HepG2 (cell line): ENCODE data around the gene AP1G1. TPM values are rescaled to one million over a fixed set of nuclear protein-coding genes. Genes with fewer than 3 reads are reported as not detected.
A peak's percentile ranks its signal among the peaks of the same experiment; 100 is the strongest.

Source experiments
- EZH2 ChIP-seq: conservative IDR thresholded peaks from 2 replicates; pipeline ENCODE4 v1.6.1; 2012; ENCODE audit warnings: mild to moderate bottlenecking, low read depth, low read length, moderate library complexity
- KLF12 ChIP-seq: sonication (generic); formaldehyde crosslinking; IDR thresholded peaks from 2 replicates; pipeline ENCODE4 v1.4.0; 2020; ENCODE audit warnings: missing genetic modification reagents, borderline replicate concordance
- NFRKB ChIP-seq: fragments of 450-650 bp; IDR thresholded peaks from 2 replicates; pipeline ENCODE4 v1.6.1; 2017
- REPIN1 ChIP-seq: sonication (generic); formaldehyde crosslinking; IDR thresholded peaks from 2 replicates; pipeline ENCODE4 v1.8.0; 2022; ENCODE audit warnings: missing genetic modification reagents, low read depth, mild to moderate bottlenecking, borderline replicate concordance
- SMAD9 ChIP-seq: sonication (generic); formaldehyde crosslinking; IDR thresholded peaks from 2 replicates; pipeline ENCODE4 v1.5.1; 2020; ENCODE audit warnings: mild to moderate bottlenecking, missing genetic modification reagents
- ZFP36L2 ChIP-seq: sonication (generic); formaldehyde crosslinking; IDR thresholded peaks from 2 replicates; pipeline ENCODE4 v1.4.0; 2020; ENCODE audit warnings: missing genetic modification reagents
- ZNF207 ChIP-seq: fragments of 450-650 bp; IDR thresholded peaks from 2 replicates; pipeline ENCODE4 v1.6.1; 2016; ENCODE audit warnings: antibody characterized with exemption, borderline replicate concordance
- ZNF256 ChIP-seq: sonication (generic); formaldehyde crosslinking; conservative IDR thresholded peaks from 2 replicates; pipeline ENCODE4 v1.4.0; 2020; ENCODE audit warnings: missing genetic modification reagents
- ZNF282 ChIP-seq: fragments of 450-650 bp; IDR thresholded peaks from 2 replicates; pipeline ENCODE4 v1.6.1; 2018; ENCODE audit not compliant: partially characterized antibody
- ZNF337 ChIP-seq: sonication (generic); formaldehyde crosslinking; IDR thresholded peaks from 2 replicates; pipeline ENCODE4 v1.5.1; 2020; ENCODE audit warnings: missing genetic modification reagents, low read depth, mild to moderate bottlenecking, borderline replicate concordance
- ZNF547 ChIP-seq: sonication (generic); formaldehyde crosslinking; IDR thresholded peaks from 2 replicates; pipeline ENCODE4 v1.5.1; 2020; ENCODE audit warnings: mild to moderate bottlenecking, missing genetic modification reagents
- ZNF660 ChIP-seq: sonication (generic); formaldehyde crosslinking; IDR thresholded peaks from 2 replicates; pipeline ENCODE4 v1.5.1; 2020; ENCODE audit warnings: mild to moderate bottlenecking, low read depth, missing genetic modification reagents, borderline replicate concordance
- ZNF7 ChIP-seq: IDR thresholded peaks from 2 replicates; pipeline ENCODE4 v1.6.1; 2016; ENCODE audit warnings: missing biosample characterization, missing genetic modification reagents
- polyA plus RNA-seq, 8 experiments: library from polyadenylated mRNA; depleted of rRNA in 3 of 8; stranded (reverse) in 7 of 8; unstranded in 1 of 8; fragments of >200 nt; fragmentation: Illumina TruSeq in 4 of 8; extraction: Trizol in 4 of 8; gene quantifications; 2 replicates each; pipeline versions ENCODE4 v1.2.1 to v1.2.3, GENCODE V29; 2011 to 2016; ENCODE audit warnings: low read depth in 4 of 8, missing spikeins in 1 of 8, mixed read lengths in 1 of 8; ENCODE audit not compliant: insufficient read depth in 1 of 8
- total RNA-seq, 5 experiments: library from RNA; depleted of rRNA; stranded (reverse); fragments of >200 nt; fragmentation: Illumina TruSeq; extraction: Trizol; gene quantifications; 2 replicates each; pipeline ENCODE4 v1.2.3, GENCODE V29; 2016; ENCODE audit warnings: low read depth in 1 of 5
- TF ChIP-seq, protein P1 (sequence below): sonication (generic); formaldehyde crosslinking; IDR thresholded peaks from 2 replicates; pipeline ENCODE4 v1.5.1; 2020; ENCODE audit warnings: missing genetic modification reagents, mild to moderate bottlenecking, borderline replicate concordance
- TF ChIP-seq, protein P2 (sequence below): sonication (generic); formaldehyde crosslinking; IDR thresholded peaks from 2 replicates; pipeline ENCODE4 v1.8.0; 2022; ENCODE audit warnings: mild to moderate bottlenecking, missing genetic modification reagents, borderline replicate concordance
- TF ChIP-seq, protein P3 (sequence below): sonication (generic); formaldehyde crosslinking; IDR thresholded peaks from 2 replicates; pipeline ENCODE4 v1.8.1; 2023; ENCODE audit warnings: mild to moderate bottlenecking, missing genetic modification reagents
- TF ChIP-seq, protein P4 (sequence below): IDR thresholded peaks from 2 replicates; pipeline ENCODE4 v1.6.1; 2016; ENCODE audit warnings: missing compliant biosample characterization, missing genetic modification reagents, borderline replicate concordance
- TF ChIP-seq, protein P5 (sequence below): sonication (generic); formaldehyde crosslinking; IDR thresholded peaks from 2 replicates; pipeline ENCODE4 v1.4.0; 2020; ENCODE audit warnings: mild to moderate bottlenecking, low read depth, missing genetic modification reagents

AP1G1 gene
- total and polyA plus RNA-seq, 2 of the 13 experiments (the other 11 are each of a cell fraction or from before 2014, with no cell fraction given): 62.2 to 66.2 TPM

DNA sequence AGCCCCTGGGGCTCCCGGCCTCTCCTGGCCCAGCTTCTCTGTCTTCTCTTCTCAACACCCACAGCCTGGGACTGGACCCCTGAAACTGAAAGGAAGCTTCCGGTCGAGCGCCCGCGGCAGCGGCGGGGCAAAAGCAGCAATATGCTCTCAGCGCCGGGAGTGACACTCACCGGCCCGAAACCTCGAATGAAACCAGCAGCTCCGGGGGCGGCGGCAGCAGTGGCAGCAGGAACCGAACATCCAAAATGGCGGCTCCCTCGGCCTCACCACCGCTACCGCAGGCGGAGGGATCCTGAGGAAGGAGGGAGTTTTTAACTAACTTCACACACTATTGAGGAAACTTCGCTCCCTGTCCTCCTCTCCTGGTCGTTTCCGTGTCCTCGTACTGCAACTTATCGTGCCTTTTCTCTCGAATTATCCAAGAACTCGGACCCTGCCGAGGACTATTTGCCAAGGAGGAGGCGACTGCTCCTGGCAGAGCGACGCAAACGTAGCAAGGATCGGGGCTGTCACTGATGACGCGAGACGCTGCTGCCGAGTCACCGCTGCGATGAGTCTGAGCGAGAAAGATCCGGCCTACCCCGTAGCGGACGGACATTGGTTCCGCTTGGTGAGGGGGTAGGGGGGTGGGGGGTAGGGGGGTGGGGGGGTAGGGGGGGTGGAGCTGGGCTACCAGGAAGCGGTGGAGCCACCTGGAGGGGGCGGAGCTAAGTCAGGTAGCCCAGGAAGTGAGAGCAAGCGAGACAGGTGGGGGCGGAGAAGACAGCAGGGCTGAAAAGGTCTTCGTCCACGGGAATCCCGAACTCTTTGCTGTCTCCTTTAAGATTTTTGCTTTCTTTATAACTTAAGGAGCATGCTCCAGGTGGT is at the start of gene AP1G1 (continued):
- no peak for TF ChIP-seq KLF12 (CRISPR knock-in tag)
- peak; percentile 96 for TF ChIP-seq REPIN1
- TF ChIP-seq, protein P1, sequence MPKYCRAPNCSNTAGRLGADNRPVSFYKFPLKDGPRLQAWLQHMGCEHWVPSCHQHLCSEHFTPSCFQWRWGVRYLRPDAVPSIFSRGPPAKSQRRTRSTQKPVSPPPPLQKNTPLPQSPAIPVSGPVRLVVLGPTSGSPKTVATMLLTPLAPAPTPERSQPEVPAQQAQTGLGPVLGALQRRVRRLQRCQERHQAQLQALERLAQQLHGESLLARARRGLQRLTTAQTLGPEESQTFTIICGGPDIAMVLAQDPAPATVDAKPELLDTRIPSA (CRISPR knock-in tag): no peak; the same call in 1 of the 2 replicates
- no peak; the same call in 1 of the 2 replicates for TF ChIP-seq ZFP36L2 (CRISPR knock-in tag)
- TF ChIP-seq, protein P2, sequence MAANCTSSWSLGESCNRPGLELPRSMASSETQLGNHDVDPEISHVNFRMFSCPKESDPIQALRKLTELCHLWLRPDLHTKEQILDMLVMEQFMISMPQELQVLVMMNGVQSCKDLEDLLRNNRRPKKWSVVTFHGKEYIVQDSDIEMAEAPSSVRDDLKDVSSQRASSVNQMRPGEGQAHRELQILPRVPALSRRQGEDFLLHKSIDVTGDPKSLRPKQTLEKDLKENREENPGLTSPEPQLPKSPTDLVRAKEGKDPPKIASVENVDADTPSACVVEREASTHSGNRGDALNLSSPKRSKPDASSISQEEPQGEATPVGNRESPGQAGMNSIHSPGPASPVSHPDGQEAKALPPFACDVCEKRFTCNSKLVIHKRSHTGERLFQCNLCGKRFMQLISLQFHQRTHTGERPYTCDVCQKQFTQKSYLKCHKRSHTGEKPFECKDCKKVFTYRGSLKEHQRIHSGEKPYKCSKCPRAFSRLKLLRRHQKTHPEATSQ (CRISPR knock-in tag): peak; percentile 50; the same call in 1 of the 2 replicates
- no peak for TF ChIP-seq ZNF660 (CRISPR knock-in tag)
- TF ChIP-seq, protein P3, sequence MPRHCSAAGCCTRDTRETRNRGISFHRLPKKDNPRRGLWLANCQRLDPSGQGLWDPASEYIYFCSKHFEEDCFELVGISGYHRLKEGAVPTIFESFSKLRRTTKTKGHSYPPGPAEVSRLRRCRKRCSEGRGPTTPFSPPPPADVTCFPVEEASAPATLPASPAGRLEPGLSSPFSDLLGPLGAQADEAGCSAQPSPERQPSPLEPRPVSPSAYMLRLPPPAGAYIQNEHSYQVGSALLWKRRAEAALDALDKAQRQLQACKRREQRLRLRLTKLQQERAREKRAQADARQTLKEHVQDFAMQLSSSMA: peak; percentile 99
- TF ChIP-seq ZNF256 (CRISPR knock-in tag): peak; percentile 92; the same call in 1 of the 2 replicates
- TF ChIP-seq EZH2: no peak
- TF ChIP-seq ZNF337 (CRISPR knock-in tag): no peak
- no peak for TF ChIP-seq ZNF7 (CRISPR knock-in tag)
- TF ChIP-seq, protein P4, sequence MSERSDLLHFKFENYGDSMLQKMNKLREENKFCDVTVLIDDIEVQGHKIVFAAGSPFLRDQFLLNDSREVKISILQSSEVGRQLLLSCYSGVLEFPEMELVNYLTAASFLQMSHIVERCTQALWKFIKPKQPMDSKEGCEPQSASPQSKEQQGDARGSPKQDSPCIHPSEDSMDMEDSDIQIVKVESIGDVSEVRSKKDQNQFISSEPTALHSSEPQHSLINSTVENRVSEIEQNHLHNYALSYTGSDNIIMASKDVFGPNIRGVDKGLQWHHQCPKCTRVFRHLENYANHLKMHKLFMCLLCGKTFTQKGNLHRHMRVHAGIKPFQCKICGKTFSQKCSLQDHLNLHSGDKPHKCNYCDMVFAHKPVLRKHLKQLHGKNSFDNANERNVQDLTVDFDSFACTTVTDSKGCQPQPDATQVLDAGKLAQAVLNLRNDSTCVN (CRISPR knock-in tag): peak; percentile 85
- TF ChIP-seq, protein P5, sequence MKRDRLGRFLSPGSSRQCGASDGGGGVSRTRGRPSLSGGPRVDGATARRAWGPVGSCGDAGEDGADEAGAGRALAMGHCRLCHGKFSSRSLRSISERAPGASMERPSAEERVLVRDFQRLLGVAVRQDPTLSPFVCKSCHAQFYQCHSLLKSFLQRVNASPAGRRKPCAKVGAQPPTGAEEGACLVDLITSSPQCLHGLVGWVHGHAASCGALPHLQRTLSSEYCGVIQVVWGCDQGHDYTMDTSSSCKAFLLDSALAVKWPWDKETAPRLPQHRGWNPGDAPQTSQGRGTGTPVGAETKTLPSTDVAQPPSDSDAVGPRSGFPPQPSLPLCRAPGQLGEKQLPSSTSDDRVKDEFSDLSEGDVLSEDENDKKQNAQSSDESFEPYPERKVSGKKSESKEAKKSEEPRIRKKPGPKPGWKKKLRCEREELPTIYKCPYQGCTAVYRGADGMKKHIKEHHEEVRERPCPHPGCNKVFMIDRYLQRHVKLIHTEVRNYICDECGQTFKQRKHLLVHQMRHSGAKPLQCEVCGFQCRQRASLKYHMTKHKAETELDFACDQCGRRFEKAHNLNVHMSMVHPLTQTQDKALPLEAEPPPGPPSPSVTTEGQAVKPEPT: peak; percentile 53; the same call in 1 of the 2 replicates
- TF ChIP-seq NFRKB: peak; percentile 100
- no peak for TF ChIP-seq SMAD9 (CRISPR knock-in tag)
- no peak for TF ChIP-seq ZNF207
- no peak for TF ChIP-seq ZNF282
- TF ChIP-seq ZNF547: no peak
